Articular chondrocyte of knee joint (primary cell): ENCODE measurements around the gene EYS. TPM values are rescaled to one million over a fixed set of nuclear protein-coding genes. Genes with fewer than 3 reads are reported as not detected.

Experiments
- total RNA-seq: library from RNA; depleted of rRNA; stranded (reverse); fragments of >200 nt; gene quantifications from 2 replicates; pipeline ENCODE4 v1.2.3, GENCODE V29; 2012

EYS gene
- under 0.01 TPM in 2 replicates for total RNA-seq

GRCh38 chr6:65707126-65707826 lies at the start of gene EYS:
EYS (minus strand) TSS chr6:65707226; CDS start chr6:65495410, 211,816 bp downstream.

